Measurements from ENCODE around the gene FRRS1.
A peak's percentile ranks its signal among the peaks of the same experiment; 100 is the strongest.
"Not testable (repeated sequence)": the region's sequence is repeated elsewhere in the genome, so short reads cannot be mapped to it uniquely, and the experiment has no call there.

Gene FRRS1

DNA sequence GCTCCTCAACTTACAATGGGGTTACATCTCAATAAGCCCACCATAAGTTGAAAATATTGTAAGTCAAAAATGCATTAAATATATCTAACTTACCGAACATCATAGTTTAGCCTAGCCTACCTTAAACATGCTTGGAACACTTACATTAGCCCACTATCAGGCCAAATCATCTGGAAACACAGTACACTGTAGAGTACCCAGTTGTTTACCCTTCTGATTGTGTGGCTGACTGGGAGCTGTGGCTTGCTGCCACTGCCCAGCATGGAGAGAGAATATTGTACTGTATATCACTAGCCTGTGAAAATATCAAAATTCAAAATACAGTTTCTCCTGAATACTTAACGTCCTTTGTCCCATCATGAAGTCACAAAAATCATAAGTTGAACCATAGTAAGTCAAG lies 40.4 kb upstream of the FRRS1 start:
- no peak for DNase-seq (ENCODE audit: low read depth)
- TF ChIP-seq POLR2A (IDR thresholded peaks at IDR 0.05; ENCODE audit: extremely low read depth, insufficient read length) (no peak), MYC (IDR thresholded peaks at IDR 0.05; ENCODE audit: low read depth, low read length) (no peak), CTCF (IDR thresholded peaks at IDR 0.05; ENCODE audit: low read depth, low read length) (no peak), MAX (IDR thresholded peaks at IDR 0.05; ENCODE audit: low read depth, low read length) (no peak)
- no peak overlapping the region for H3K4me3 ChIP-seq (ENCODE audit: low read depth, low read length)

GRCh38 chr1:99801584-99801983 lies 35.1 kb upstream of the FRRS1 start:
- H3K4me3 ChIP-seq (ENCODE audit: low read depth, low read length): no peak overlapping the region
- TF ChIP-seq MAX (IDR thresholded peaks at IDR 0.05; ENCODE audit: low read depth, low read length): no peak
- TF ChIP-seq POLR2A (IDR thresholded peaks at IDR 0.05; ENCODE audit: extremely low read depth, insufficient read length): no peak
- TF ChIP-seq MYC (IDR thresholded peaks at IDR 0.05; ENCODE audit: low read depth, low read length): no peak
- TF ChIP-seq CTCF (IDR thresholded peaks at IDR 0.05; ENCODE audit: low read depth, low read length): no peak
- DNase-seq (ENCODE audit: low read depth): no peak

- H3K4me3 ChIP-seq (ENCODE audit: low read depth, low read length): not testable (repeated sequence)
- DNase-seq (ENCODE audit: low read depth): peak; percentile 80
These were observed 27.4 kb upstream of the FRRS1 start for GRCh38 chr1:99793861-99794260.

GRCh38 chr1:99789715-99790114 lies 23.3 kb upstream of the FRRS1 start:
- DNase-seq (ENCODE audit: low read depth): no peak
- no peak overlapping the region for H3K4me3 ChIP-seq (ENCODE audit: low read depth, low read length)
- TF ChIP-seq CTCF (IDR thresholded peaks at IDR 0.05; ENCODE audit: low read depth, low read length): no peak
- TF ChIP-seq POLR2A (IDR thresholded peaks at IDR 0.05; ENCODE audit: extremely low read depth, insufficient read length): no peak
- no peak for TF ChIP-seq MYC (IDR thresholded peaks at IDR 0.05; ENCODE audit: low read depth, low read length)
- TF ChIP-seq MAX (IDR thresholded peaks at IDR 0.05; ENCODE audit: low read depth, low read length): no peak

GRCh38 chr1:99788896-99789295 lies 22.5 kb upstream of the FRRS1 start:
- DNase-seq (ENCODE audit: low read depth): no peak
- no peak for TF ChIP-seq MYC (IDR thresholded peaks at IDR 0.05; ENCODE audit: low read depth, low read length)
- no peak for TF ChIP-seq POLR2A (IDR thresholded peaks at IDR 0.05; ENCODE audit: extremely low read depth, insufficient read length)
- no peak for TF ChIP-seq CTCF (IDR thresholded peaks at IDR 0.05; ENCODE audit: low read depth, low read length)
- no peak for TF ChIP-seq MAX (IDR thresholded peaks at IDR 0.05; ENCODE audit: low read depth, low read length)
- no peak overlapping the region for H3K4me3 ChIP-seq (ENCODE audit: low read depth, low read length)

- H3K4me3 ChIP-seq (ENCODE audit: low read depth, low read length): no peak overlapping the region
- TF ChIP-seq CTCF (IDR thresholded peaks at IDR 0.05; ENCODE audit: low read depth, low read length): no peak
- no peak for TF ChIP-seq MYC (IDR thresholded peaks at IDR 0.05; ENCODE audit: low read depth, low read length)
- no peak for TF ChIP-seq POLR2A (IDR thresholded peaks at IDR 0.05; ENCODE audit: extremely low read depth, insufficient read length)
- no peak for TF ChIP-seq MAX (IDR thresholded peaks at IDR 0.05; ENCODE audit: low read depth, low read length)
- no peak for DNase-seq (ENCODE audit: low read depth)
These were observed 20.5 kb upstream of the FRRS1 start for GRCh38 chr1:99786751-99787501.
